ENCODE results near the gene CHAT. TPM values are rescaled to one million over a fixed set of nuclear protein-coding genes. Genes with fewer than 3 reads are reported as not detected.

Gene CHAT
- total and polyA plus RNA-seq, 3 experiments from 2014 or later, result not detected

- Histone ChIP-seq H3K27ac (ENCODE audit: low read depth, low read length) (no peak overlapping the region), H3K27me3 (ENCODE audit: insufficient read depth, low read length, poor library complexity, severe bottlenecking) (peaks cover 8% of the 10 kb centered on the region), H3K4me1 (ENCODE audit: insufficient read depth, low read length) (no peaks in the 10 kb centered on the region), H3K9me3 (ENCODE audit: low read length) (no peaks in the 10 kb centered on the region), H3K36me3 (ENCODE audit: insufficient read depth, low read length) (no peaks in the 10 kb centered on the region), H3K4me3 (ENCODE audit: low read length) (no peak overlapping the region)
- no peak overlapping the region for H3K27ac Mint-ChIP-seq
- H3K4me1 Mint-ChIP-seq, result peaks cover 3 to 10% (median 9%) of the 10 kb centered on the region in 3 donors
- no peak for DNase-seq
- H3K9me3 Mint-ChIP-seq, result peaks cover 0 to 15% (median 3%) of the 10 kb centered on the region in 5 donors
- peaks cover 29 to 72% of the 10 kb centered on the region in 2 donors for H3K27me3 Mint-ChIP-seq
- no peaks in the 10 kb centered on the region for H3K36me3 Mint-ChIP-seq
- ChIA-PET CTCF (interaction anchor here (1.5 kb wide), 1 partner anchor 12 kb away, joined by 6 read pairs; no protein-coding TSS in a partner anchor), POLR2A (no interaction called here)
- H3K4me3 Mint-ChIP-seq, result no peak overlapping the region
Observed at GRCh38 chr10:49605216-49605938, 8.5 kb upstream of the CHAT start.

- no peak for DNase-seq
- Histone ChIP-seq H3K27me3 (ENCODE audit: insufficient read depth, low read length, poor library complexity, severe bottlenecking) (peaks cover 8% of the 10 kb centered on the region), H3K4me1 (ENCODE audit: insufficient read depth, low read length) (no peaks in the 10 kb centered on the region), H3K9me3 (ENCODE audit: low read length) (no peaks in the 10 kb centered on the region), H3K36me3 (ENCODE audit: insufficient read depth, low read length) (no peaks in the 10 kb centered on the region), H3K27ac (ENCODE audit: low read depth, low read length) (no peak overlapping the region), H3K4me3 (ENCODE audit: low read length) (no peak overlapping the region)
- H3K27ac Mint-ChIP-seq, result no peak overlapping the region
- peaks cover 0 to 15% (median 3%) of the 10 kb centered on the region in 5 donors for H3K9me3 Mint-ChIP-seq
- no peaks in the 10 kb centered on the region for H3K36me3 Mint-ChIP-seq
- peaks cover 3 to 10% (median 9%) of the 10 kb centered on the region in 3 donors for H3K4me1 Mint-ChIP-seq
- H3K27me3 Mint-ChIP-seq, result peaks cover 28 to 69% of the 10 kb centered on the region in 2 donors
- ChIA-PET CTCF (interaction anchor here (0.9 to 1.5 kb wide), 2 partner anchors 12 to 13 kb away, joined by 3 to 6 read pairs; no protein-coding TSS in a partner anchor), POLR2A (no interaction called here)
- no peak overlapping the region for H3K4me3 Mint-ChIP-seq
Observed at GRCh38 chr10:49605939-49606509, 7.8 kb upstream of the CHAT start.

- no peak overlapping the region for H3K27ac ChIP-seq (ENCODE audit: low read depth, low read length)
- Mint-ChIP-seq H3K27me3 (peaks cover 35 to 72% of the 10 kb centered on the region in 2 donors), H3K4me1 (peaks cover 6 to 11% (median 9%) of the 10 kb centered on the region in 3 donors), H3K27ac (no peak overlapping the region), H3K36me3 (no peaks in the 10 kb centered on the region), H3K4me3 (no peak overlapping the region), H3K9me3 (peaks cover 0 to 16% (median 6%) of the 10 kb centered on the region in 5 donors)
- no peaks in the 10 kb centered on the region for H3K4me1 ChIP-seq (ENCODE audit: insufficient read depth, low read length)
- peaks cover 8% of the 10 kb centered on the region for H3K27me3 ChIP-seq (ENCODE audit: insufficient read depth, low read length, poor library complexity, severe bottlenecking)
- H3K4me3 ChIP-seq (ENCODE audit: low read length), result no peak overlapping the region
- no peaks in the 10 kb centered on the region for H3K36me3 ChIP-seq (ENCODE audit: insufficient read depth, low read length)
- ChIA-PET CTCF (interaction anchor here (0.9 kb wide), 1 partner anchor 13 kb away, joined by 3 read pairs; no protein-coding TSS in a partner anchor), POLR2A (no interaction called here)
- peak; percentile 35 to 75 (median 51) for DNase-seq
- no peaks in the 10 kb centered on the region for H3K9me3 ChIP-seq (ENCODE audit: low read length)
Observed at GRCh38 chr10:49606981-49607535, 6.8 kb upstream of the CHAT start.

GRCh38 chr10:49608166-49609005, 5.5 kb upstream of the CHAT start:
- ChIA-PET CTCF (no interaction called here), POLR2A (no interaction called here)
- Histone ChIP-seq H3K4me3 (ENCODE audit: low read length) (no peak overlapping the region), H3K4me1 (ENCODE audit: insufficient read depth, low read length) (no peaks in the 10 kb centered on the region), H3K36me3 (ENCODE audit: insufficient read depth, low read length) (no peaks in the 10 kb centered on the region), H3K27me3 (ENCODE audit: insufficient read depth, low read length, poor library complexity, severe bottlenecking) (peaks cover 15% of the 10 kb centered on the region), H3K9me3 (ENCODE audit: low read length) (no peaks in the 10 kb centered on the region), H3K27ac (ENCODE audit: low read depth, low read length) (no peak overlapping the region)
- H3K27me3 Mint-ChIP-seq, result peaks cover 45 to 73% of the 10 kb centered on the region in 2 donors
- peak overlapping the region in 1 of 7 donors; percentile 28 for H3K4me3 Mint-ChIP-seq
- no peak for DNase-seq
- H3K27ac Mint-ChIP-seq, result no peak overlapping the region
- H3K36me3 Mint-ChIP-seq, result no peaks in the 10 kb centered on the region
- H3K9me3 Mint-ChIP-seq, result peaks cover 0 to 19% (median 9%) of the 10 kb centered on the region in 5 donors
- H3K4me1 Mint-ChIP-seq, result peaks cover 10 to 14% (median 12%) of the 10 kb centered on the region in 3 donors

- H3K36me3 Mint-ChIP-seq, result no peaks in the 10 kb centered on the region
- Histone ChIP-seq H3K9me3 (ENCODE audit: low read length) (no peaks in the 10 kb centered on the region), H3K4me3 (ENCODE audit: low read length) (no peak overlapping the region), H3K4me1 (ENCODE audit: insufficient read depth, low read length) (no peaks in the 10 kb centered on the region), H3K36me3 (ENCODE audit: insufficient read depth, low read length) (no peaks in the 10 kb centered on the region), H3K27me3 (ENCODE audit: insufficient read depth, low read length, poor library complexity, severe bottlenecking) (peaks cover 17% of the 10 kb centered on the region), H3K27ac (ENCODE audit: low read depth, low read length) (no peak overlapping the region)
- DNase-seq, result no peak
- peaks cover 12 to 18% (median 15%) of the 10 kb centered on the region in 3 donors for H3K4me1 Mint-ChIP-seq
- peaks cover 0 to 21% (median 9%) of the 10 kb centered on the region in 5 donors for H3K9me3 Mint-ChIP-seq
- ChIA-PET POLR2A (no interaction called here), CTCF (no interaction called here)
- H3K27ac Mint-ChIP-seq, result no peak overlapping the region
- H3K27me3 Mint-ChIP-seq, result peaks cover 51 to 73% of the 10 kb centered on the region in 2 donors
- H3K4me3 Mint-ChIP-seq, result no peak overlapping the region
Observed at GRCh38 chr10:49609006-49609282, 4.9 kb upstream of the CHAT start.

GRCh38 chr10:49609283-49610113, 4.3 kb upstream of the CHAT start:
- Mint-ChIP-seq H3K27me3 (peaks cover 51 to 71% of the 10 kb centered on the region in 2 donors), H3K27ac (no peak overlapping the region), H3K36me3 (no peaks in the 10 kb centered on the region), H3K4me3 (no peak overlapping the region), H3K9me3 (peaks cover 0 to 18% (median 9%) of the 10 kb centered on the region in 5 donors), H3K4me1 (peaks cover 13 to 18% (median 15%) of the 10 kb centered on the region in 3 donors)
- Histone ChIP-seq H3K27me3 (ENCODE audit: insufficient read depth, low read length, poor library complexity, severe bottlenecking) (peaks cover 17% of the 10 kb centered on the region), H3K36me3 (ENCODE audit: insufficient read depth, low read length) (no peaks in the 10 kb centered on the region), H3K4me3 (ENCODE audit: low read length) (no peak overlapping the region), H3K27ac (ENCODE audit: low read depth, low read length) (no peak overlapping the region), H3K4me1 (ENCODE audit: insufficient read depth, low read length) (no peaks in the 10 kb centered on the region), H3K9me3 (ENCODE audit: low read length) (no peaks in the 10 kb centered on the region)
- ChIA-PET CTCF (no interaction called here), POLR2A (no interaction called here)
- no peak for DNase-seq

- Histone ChIP-seq H3K4me1 (ENCODE audit: insufficient read depth, low read length) (no peaks in the 10 kb centered on the region), H3K4me3 (ENCODE audit: low read length) (no peak within 1 kb of the TSS), H3K27me3 (ENCODE audit: insufficient read depth, low read length, poor library complexity, severe bottlenecking) (peaks cover 17% of the 10 kb centered on the region), H3K9me3 (ENCODE audit: low read length) (no peaks in the 10 kb centered on the region), H3K27ac (ENCODE audit: low read depth, low read length) (no peak within 1 kb of the TSS), H3K36me3 (ENCODE audit: insufficient read depth, low read length) (no peaks in the 10 kb centered on the region)
- CTCF ChIA-PET, result no interaction called here
- Mint-ChIP-seq H3K36me3 (no peaks in the 10 kb centered on the region), H3K4me3 (no peak within 1 kb of the TSS), H3K27ac (no peak within 1 kb of the TSS), H3K27me3 (peaks cover 54 to 72% of the 10 kb centered on the region in 2 donors), H3K9me3 (peaks cover 0 to 15% (median 9%) of the 10 kb centered on the region in 5 donors), H3K4me1 (peaks cover 15 to 18% (median 16%) of the 10 kb centered on the region in 3 donors)
- POLR2A ChIA-PET, result no interaction called here
- DNase-seq, result no peak
Observed at GRCh38 chr10:49610114-49610457, 3.8 kb upstream of the CHAT start, which contains the start of gene SLC18A3. Gene SLC18A3, plus strand, starts transcription at chr10:49610310. Its CDS starts 431 bp downstream, at chr10:49610741.

Measured in CD8-positive, alpha-beta memory T cell (primary cell).